GM18520 (cell line): Measurements from ENCODE around the gene MAMDC2.
A peak's percentile ranks its signal among the peaks of the same experiment; 100 is the strongest.

Experiments
- ATAC-seq: cut with Tn5 transposase; IDR thresholded peaks from one replicate; pipeline ENCODE4 v1.9.1; 2021; ENCODE audit not compliant: unreplicated experiment

MAMDC2 gene

DNA sequence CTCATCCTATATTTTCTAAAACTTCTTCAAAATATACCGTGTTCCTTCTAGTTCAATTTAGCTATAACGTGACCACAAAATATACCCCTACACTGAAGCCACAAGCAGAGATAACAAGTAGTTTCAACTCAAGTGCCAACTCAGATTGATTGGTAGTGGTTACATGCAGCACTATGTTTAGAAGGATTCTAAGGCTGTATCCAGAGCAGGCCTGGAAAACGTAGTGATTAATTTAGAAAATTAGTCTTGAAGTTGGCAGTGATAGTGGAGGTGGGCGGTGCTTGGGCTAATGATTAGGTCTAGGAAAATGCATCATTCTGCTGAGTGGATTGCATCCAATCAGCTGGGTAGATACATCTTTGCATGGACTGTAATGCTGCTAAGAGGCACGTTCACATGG lies 61.5 kb downstream of the MAMDC2 start:
- no peak for ATAC-seq

DNA sequence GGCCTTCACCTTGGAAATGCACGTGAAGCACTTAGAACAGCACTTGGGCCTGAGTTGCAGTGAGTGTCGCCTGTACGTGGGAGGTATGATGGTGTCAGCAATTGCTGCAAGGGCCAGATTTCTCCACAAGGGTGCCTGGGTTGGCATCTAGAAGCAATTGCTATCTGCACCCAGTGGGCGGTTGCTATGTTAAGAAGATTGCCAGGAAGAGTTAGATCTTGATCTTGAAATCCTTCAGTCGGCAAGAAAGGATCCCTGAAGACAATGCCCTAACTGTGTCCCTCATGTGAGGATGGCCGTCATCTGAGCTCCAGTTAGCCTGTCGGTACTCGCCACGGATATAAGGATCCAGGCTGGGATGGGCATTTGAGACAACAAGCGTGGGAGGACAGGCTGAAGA lies 62.9 kb downstream of the MAMDC2 start:
- no peak for ATAC-seq

DNA sequence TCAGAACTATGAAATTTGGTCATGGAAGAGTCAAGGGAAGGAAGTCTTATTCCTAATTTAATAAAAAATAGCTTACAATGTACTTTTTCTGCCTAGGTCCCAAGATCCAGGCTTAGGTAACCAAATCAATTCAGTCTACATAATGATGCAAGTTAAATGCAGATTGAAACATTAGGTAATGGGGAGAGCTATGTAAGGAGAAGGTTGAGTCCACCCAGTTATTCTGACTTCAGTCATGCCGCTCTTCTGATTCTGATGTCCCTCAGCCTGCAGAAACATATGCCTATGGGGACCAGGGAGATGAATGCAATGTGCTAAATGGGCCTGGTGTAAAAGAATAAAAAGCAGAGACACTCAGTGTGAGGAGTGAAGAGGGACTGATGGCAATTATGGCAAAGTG lies 63.9 kb downstream of the MAMDC2 start:
- ATAC-seq, result no peak

DNA sequence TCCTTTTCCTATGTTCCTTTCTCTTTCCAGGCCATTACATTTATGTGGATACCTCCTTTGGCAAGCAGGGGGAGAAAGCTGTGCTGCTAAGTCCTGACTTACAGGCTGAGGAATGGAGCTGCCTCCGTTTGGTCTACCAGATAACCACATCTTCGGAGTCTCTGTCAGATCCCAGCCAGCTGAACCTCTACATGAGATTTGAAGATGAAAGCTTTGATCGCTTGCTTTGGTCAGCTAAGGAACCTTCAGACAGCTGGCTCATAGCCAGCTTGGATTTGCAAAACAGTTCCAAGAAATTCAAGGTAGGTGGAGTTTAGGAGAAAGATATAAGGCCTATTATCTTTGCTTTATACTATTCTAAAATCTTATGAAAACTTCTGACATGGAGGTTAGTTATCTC lies 64.5 kb downstream of the MAMDC2 start:
- no peak for ATAC-seq

DNA sequence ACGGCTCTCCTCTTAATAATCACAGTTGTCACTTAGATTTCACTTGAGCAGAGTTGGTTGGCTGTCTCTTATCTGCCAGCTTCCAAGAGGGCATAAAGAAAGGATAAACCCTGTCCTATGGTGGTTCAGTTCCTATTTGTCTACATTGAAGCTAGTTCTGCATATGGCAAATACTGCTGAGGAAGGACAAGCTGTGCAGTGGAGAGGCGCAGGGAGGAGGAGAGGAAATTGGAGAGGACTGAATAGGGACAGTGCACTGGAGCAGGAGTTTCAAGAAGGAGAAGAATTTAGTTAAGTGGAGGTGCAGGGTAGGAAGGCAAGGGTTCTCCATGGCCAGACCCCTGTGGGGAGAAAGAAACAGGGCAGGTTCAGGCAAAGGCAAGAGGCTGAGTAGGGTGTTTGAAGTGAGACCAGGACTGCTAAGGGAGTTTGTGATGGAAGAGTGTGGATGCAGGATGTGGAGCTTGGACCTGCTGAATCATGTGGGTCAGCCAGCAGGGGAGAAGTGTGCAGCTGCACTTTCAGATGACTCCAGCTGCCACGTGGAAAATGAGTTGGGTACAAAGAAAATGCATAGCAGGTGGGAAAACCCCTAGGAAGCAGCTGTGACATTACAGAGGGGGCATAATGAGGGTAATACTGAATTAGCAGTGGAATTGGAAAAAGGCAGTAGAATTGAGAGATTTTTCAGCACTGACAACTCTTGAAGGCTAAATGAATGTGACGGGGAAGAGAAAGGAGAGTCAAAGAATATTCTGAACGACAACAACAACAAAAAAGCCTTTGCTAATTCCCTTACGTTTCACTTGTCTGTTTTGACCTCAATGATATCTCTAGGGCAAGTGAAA lies 66.8 kb downstream of the MAMDC2 start:
- peak; percentile 17 for ATAC-seq

DNA sequence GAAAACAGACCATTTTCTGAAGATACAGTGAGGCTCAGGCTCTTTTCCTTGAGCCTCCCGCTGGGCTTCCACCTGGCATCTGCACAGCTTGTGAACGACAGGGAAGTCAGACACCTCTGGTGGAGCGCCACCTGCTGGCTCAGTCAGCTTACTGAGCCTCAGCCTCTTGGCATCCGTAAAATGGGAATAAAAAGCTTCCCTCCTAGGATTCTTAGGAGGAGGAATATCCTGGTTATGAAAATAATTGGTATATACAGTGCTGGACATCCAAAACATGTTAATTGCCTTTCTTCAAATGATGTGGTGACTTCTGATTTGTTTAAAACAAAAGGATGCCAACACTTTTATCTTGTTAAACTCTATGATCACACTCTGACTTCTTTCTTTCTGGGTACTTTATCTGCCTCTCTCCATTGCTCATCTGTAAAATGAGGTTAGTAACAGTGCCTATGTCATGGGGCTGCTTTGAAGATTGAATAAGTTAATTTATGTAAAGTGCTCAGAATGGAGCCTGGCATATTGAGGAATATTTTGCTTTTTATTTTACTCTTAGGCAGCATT lies 67.5 kb downstream of the MAMDC2 start:
- ATAC-seq, result peak; percentile 66

DNA sequence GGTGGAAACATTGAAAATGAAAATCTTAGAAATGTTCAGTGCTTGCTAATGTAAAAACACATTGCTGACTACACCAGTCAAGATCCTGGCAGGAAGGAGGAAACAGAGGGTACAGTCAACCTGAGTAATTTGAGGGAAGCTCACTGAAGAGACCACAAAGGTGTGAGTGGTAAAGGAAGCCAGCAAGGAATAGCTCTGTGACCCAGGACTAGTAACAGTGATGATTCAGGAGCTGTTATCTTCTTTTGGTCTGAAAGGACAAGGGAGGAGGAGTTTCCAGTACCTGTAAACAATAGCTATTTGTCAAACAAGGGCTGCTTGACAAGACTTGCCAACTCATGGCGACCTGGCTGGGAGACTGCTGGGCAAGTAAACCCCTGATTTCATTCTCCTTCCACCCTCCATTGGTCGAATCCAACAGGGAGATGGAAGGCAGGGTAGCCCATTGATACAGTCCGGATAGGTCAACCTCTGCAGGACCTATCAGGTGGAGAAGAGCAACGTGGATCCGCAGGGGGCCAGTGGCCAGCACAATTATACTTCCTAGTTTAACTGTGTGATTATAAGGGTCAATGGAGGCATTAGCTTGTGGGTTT lies 68.1 kb downstream of the MAMDC2 start:
- ATAC-seq, result no peak

DNA sequence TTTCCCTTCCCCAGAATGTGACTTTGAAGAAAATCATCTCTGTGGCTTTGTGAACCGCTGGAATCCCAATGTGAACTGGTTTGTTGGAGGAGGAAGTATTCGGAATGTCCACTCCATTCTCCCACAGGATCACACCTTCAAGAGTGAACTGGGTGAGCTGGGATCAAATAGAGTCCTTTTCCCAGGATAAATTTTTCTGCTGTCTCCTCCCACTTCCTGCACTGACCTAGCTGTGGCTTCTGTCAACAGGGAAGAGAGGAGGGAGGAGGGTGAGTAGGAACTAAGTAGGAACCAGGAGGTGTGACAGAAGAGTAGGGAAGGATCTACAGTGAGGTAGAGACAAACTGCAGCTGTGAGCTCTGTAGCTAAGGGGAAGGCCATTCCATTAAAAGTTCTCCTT lies 69.3 kb downstream of the MAMDC2 start:
- ATAC-seq, result no peak

DNA sequence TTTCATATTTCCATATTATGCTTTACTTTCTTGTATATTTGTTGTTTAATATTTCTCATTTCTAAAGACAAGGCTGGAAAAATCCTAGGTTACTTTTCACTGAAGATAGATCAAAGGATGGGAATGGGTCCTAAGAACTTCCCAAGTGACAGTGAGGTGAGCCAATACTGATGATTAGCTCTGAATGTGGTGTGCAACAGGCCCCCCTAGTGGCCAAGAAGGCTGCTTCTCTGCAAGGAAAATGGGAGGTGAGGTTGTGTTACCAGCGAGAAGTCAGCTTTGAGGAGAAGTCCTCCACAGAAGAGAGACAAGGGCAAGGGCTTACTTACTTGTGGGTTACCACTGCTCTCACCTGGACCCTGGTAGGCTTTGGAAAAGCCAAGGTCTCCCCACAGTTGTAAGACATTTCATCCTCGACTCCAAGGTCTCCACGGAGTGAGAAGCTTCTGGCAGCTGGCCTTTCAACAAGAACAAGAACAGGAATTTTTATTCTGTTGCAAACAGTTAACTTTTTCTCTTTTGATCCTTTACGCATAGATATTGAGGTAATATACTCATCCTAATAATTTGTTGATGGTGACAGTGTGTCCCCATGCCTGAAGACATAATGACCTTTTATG lies 69.9 kb downstream of the MAMDC2 start:
- no peak for ATAC-seq

DNA sequence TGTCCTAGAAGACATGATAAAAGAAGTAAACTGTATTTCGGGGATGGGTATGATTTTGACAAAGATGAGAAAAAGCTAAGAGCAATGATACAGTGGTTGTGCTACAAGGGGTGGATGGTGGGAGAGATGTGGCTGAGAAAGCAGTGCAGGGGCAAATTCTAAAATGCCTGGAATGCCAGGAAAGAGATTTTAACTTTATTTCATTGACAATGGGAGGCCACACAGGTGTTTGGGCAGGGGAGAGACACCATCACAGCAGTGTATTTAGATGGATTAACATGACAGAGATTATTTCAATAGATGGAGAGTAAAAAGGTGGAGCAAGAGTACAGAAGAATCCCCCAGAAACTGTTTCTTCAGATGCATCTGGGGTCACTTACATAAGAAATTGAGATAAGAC lies 71.2 kb downstream of the MAMDC2 start:
- ATAC-seq, result no peak

DNA sequence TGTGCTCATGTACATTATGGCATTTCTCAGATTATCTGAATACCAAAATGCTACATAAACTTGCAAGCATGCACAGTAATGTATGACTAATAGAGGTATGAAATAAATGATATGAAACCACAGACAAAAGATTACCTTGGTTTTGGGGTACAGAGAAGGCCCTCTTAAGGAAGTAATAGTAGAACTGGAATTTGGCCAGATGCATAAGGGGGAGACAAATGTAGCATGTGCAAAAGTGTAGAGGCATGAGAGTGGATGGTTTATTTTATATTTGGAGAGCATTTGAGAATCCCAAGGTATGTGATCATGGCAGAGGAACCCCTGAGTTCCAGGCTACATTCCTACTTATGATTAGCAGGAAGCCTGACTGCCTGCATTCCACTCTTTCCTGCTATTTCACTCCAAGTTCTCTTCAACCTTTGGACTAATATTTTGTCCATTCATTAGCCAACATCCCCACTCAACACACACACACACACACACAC lies 74.2 kb downstream of the MAMDC2 start:
- ATAC-seq, result no peak

DNA sequence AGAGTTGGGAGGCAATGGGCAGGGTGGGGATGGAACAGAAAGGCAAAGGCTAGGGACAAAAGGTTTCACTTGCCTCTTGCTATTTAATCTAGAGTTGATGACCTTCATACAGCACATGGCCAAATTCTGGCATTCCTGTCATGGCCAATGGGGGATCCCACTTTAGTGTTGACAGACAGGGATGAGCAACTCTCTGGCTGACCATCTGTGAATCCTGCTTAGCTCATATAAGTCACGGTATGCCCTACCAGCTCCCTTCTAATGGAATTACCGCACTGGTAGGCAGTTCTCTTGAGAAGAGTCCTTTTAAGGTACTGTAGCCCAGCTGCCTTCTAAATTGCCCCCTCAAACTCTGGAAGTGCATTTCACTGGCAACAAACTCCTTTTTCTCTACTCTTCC lies 76.1 kb downstream of the MAMDC2 start:
- no peak for ATAC-seq

DNA sequence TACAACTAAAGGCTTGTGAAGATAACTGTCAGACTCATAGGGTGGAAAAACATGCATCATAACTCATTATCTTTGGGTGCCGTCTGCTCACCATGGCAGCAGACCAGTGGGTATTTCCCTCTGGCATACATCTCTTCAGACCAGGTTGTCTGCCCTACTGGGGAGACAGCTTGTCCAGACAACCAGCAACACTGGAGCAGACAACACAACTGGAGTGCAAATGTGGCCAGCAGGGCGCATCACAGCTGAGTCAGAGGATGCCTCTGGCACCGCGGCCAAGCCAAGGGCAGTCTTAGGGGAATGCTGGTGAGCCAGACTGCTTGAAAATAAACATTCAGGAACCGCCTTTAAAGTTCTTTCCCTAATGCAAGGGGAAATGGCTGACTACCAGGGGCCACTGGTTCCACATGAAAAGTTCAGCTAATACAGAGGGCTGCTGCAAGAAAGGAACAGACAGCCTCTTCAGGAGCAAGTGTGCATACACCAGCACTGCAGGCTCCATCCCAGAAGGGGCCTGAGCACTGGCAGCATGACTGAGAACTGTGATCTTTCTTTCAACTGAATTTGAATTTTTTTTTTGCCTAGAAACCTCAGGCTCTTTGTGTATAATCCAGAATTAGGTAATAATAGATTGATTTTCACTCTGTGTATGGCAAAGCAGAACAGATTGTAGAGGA lies 77.3 kb downstream of the MAMDC2 start:
- no peak for ATAC-seq

DNA sequence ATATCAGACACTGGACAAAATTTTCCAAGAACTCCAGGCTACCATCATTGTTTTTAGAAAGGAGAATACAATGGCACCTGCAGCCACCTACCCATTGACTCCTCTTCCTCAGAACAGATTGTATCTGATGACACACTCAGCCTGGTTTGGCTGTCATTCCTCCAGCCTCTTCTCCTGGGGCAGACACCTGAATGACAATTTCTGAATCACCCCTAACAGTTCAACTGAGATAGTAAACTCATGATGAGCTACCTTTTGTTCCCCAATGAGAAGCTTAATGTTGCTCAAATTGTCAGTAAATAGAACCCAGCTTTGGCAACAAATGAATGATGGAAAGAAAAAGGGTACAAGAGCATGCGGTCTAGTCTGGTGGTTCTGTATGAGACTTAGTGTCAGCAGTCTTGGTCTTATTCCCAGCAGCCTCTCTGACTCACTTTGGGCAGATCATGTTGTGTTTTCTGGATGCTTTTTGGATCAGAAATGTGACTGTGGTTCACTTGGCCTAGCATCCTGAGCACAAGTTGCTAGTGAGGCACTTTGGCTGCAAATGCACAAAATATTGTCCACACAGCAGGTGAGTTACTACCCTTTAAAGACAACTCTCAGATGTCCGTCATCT lies 78.3 kb downstream of the MAMDC2 start:
- no peak for ATAC-seq

DNA sequence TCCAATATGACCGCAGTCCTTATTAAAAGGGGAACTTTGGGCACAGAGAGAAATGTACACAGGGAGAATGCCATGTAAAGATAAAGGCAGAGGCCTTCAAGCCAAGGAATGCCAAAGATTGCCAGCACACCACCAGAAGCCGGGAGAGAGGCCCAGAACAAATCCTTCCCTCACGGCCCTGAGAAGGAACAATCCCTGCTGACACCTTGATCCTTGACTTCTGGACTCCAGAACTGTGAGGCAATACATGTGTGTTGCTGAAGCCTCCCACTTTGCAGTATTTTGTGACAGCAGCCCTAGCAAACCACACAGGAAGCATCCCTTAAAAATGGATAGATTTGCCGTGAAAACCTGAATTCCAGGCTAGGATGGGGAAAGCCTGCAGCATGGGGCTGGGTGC lies 80.0 kb downstream of the MAMDC2 start:
- ATAC-seq, result no peak

DNA sequence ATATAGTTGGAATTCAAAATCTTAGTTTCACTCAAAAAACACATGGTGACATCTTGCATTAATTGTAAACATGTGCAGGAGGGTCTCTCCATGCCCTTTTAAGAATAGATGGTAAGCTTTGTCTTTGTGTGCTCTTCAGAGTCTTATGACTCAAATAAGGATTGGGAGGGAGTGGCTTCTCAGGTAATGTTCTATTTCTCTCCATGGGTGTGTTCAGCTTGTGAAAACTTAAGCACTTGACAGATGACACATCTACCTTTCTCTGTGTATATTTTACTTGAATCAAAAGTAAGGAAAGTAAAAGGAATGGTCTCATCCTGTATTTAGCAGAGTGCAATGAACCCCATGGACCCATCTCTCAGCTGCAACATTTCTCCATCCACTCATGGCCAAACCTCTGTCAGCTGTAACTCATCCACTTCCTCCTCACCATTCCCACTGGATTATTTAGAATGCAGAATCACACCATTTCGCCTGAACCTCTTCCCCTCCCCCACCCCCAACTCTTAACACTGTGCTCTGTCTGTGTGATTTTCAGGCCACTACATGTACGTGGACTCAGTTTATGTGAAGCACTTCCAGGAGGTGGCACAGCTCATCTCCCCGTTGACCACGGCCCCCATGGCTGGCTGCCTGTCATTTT lies 82.1 kb downstream of the MAMDC2 start:
- ATAC-seq, result no peak

DNA sequence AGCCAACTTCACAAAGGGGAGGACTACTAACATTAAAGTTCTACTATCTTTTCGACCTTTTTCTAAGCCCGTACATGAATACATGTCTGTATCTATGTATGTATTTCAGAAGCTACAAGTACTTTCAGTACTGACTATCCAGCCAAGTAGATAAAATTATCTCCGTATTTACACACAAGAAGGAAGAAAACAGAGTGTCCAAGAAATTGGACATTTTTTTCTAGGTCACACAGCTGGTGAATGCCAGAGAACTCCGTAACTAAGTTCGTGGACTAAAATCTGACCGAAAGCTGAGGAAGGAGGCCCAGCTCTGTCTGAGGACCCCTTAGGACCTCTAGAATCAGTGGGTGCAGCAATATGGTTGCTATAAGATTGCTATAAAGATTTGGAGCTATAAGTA lies 83.4 kb downstream of the MAMDC2 start:
- ATAC-seq, result no peak

DNA sequence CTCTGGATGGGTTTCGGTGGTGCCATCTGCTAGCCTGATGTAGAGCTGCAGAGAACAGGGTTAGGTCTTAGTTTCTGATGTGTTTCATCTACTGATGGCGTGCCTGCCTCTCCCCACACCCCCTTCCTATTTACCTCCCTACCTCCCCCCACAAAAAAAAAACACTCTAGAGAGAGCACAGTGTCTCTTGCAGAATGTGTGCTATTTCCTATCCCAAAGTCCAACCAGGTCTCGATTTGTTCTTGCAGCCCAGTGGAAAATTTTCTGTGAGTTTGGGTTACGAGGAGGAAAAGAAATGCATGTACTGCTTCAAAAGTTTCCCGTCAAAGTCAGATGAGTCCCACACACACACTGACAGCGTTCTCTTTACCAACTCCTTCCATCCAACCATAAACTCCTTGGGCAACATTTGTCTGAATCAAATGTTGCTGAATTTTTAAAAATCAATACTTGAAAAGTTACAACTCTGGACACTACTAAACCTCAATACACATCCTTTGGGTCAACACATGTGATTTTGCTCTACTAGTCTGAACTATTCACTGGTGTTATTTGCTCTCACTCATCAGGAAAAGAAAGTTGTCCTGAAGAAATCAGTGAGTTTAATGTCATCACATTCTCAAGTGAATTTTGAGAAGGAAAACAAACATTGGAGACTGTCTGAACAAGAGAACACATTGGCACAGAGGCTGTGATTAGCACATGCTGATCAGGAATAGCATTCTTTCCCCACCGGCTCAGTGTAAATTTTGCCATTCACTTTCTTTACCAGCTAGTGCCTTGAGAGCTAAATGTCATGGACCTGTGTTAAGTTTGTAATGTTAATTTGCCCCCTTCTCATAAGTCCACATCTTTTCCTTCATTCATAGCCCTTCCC lies 84.1 kb downstream of the MAMDC2 start:
- no peak for ATAC-seq

DNA sequence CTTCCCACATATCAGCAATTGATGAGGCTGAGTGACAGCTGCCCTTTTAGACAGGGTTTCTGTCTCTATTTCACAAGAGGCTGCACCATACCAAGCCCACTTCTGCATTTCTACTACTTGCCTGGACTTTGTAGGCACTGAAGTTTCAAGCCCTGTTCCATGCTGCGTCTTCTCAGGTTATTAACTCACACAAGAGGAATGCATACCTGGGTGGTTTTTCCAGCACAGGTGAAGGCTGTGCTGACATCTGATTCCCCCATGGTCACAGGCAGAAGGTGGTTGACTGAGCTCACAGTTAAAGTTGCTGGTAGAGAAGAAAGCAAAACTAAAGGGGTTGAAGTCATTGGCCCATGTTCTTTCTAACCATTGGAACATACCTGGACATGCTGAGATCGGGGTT lies 86.6 kb downstream of the MAMDC2 start:
- no peak for ATAC-seq
